GM23248 (cell line): ENCODE data around the gene ARSA. TPM values are rescaled to one million over a fixed set of nuclear protein-coding genes. Genes with fewer than 3 reads are reported as not detected.

ENCODE experiments used
- DNase-seq: peaks from one replicate; pipeline ENCODE4 v3.0.0-alpha.2; 2015
- H2AFZ ChIP-seq: fragments of 200-600 bp; sonication (generic); 2 replicates; pipeline ENCODE4 v1.6.1; 2016; ENCODE audit warnings: antibody characterized with exemption
- H3F3A ChIP-seq: fragments of 200-600 bp; sonication (generic); 2 replicates; pipeline ENCODE4 v1.6.1; 2016; ENCODE audit warnings: mild to moderate bottlenecking, antibody characterized with exemption, mixed run types; ENCODE audit not compliant: insufficient read depth
- H3K27ac ChIP-seq: fragments of 200-600 bp; sonication (generic); 2 replicates; pipeline ENCODE4 v1.5.1; 2016; ENCODE audit warnings: mild to moderate bottlenecking
- H3K27me3 ChIP-seq: fragments of 200-600 bp; sonication (generic); replicated peaks from 2 replicates; pipeline ENCODE4 v1.6.1; 2016; ENCODE audit warnings: mild to moderate bottlenecking; ENCODE audit not compliant: insufficient read depth
- H3K36me3 ChIP-seq: fragments of 200-600 bp; sonication (generic); 2 replicates; pipeline ENCODE4 v1.6.1; 2016; ENCODE audit warnings: low read depth, mild to moderate bottlenecking
- H3K4me1 ChIP-seq: fragments of 200-600 bp; sonication (generic); 2 replicates; pipeline ENCODE4 v1.6.1; 2016; ENCODE audit warnings: mild to moderate bottlenecking; ENCODE audit not compliant: insufficient read depth
- H3K4me2 ChIP-seq: fragments of 200-600 bp; sonication (generic); one replicate; pipeline ENCODE4 v1.6.1; 2016; ENCODE audit warnings: mild to moderate bottlenecking; ENCODE audit not compliant: unreplicated experiment
- H3K4me3 ChIP-seq: fragments of 200-600 bp; sonication (generic); 2 replicates; pipeline ENCODE4 v1.5.1; 2016; ENCODE audit warnings: mild to moderate bottlenecking
- H3K79me2 ChIP-seq: fragments of 200-600 bp; sonication (generic); 2 replicates; pipeline ENCODE4 v1.6.1; 2016; ENCODE audit warnings: mild to moderate bottlenecking; ENCODE audit not compliant: insufficient read depth
- H3K9ac ChIP-seq: fragments of 200-600 bp; sonication (generic); 2 replicates; pipeline ENCODE4 v1.6.1; 2016; ENCODE audit warnings: mild to moderate bottlenecking
- H3K9me2 ChIP-seq: fragments of 200-600 bp; sonication (generic); 2 replicates; pipeline ENCODE4 v1.6.1; 2016; ENCODE audit warnings: mixed run types, mild to moderate bottlenecking, moderate library complexity; ENCODE audit not compliant: insufficient read depth
- H3K9me3 ChIP-seq: fragments of 200-600 bp; sonication (generic); one replicate; pipeline ENCODE4 v1.6.1; 2017; ENCODE audit warnings: low read depth
- H4K20me1 ChIP-seq: fragments of 200-600 bp; sonication (generic); 2 replicates; pipeline ENCODE4 v1.6.0; 2016; ENCODE audit not compliant: insufficient read depth
- EZH2 ChIP-seq: fragments of 200-600 bp; sonication (generic); IDR thresholded peaks from 2 replicates; pipeline ENCODE4 v1.6.1; 2018; ENCODE audit warnings: antibody characterized with exemption, mild to moderate bottlenecking; ENCODE audit not compliant: insufficient read depth, poor library complexity, severe bottlenecking
- EZH2phosphoT487 ChIP-seq: fragments of 200-600 bp; sonication (generic); IDR thresholded peaks from 2 replicates; pipeline ENCODE4 v1.6.1; 2018; ENCODE audit warnings: antibody characterized with exemption, moderate library complexity, mild to moderate bottlenecking, low read depth; ENCODE audit not compliant: insufficient read depth
- WGBS, 2 experiments: methylation state at CpG; one replicate each; pipeline ENCODE4 v1.1.6; 2015 to 2017; ENCODE audit warnings: low lambda C conversion rate in 2 of 2, low coverage in 1 of 2; ENCODE audit errors: missing lambda C conversion rate in 2 of 2; 5-methylcytosine and 5-hydroxymethylcytosine counted together
- in situ Hi-C: fragments of 300-500 bp; cut with MboI; formaldehyde crosslinking; loops from 2 replicates; pipeline ENCODE4 v1.15.0; 2020
- polyA plus RNA-seq: library from polyadenylated mRNA; unstranded; fragments of >200 nt; fragmentation: Nextera tagmentation; extraction: Ambion mirVana; gene quantifications from 2 replicates; pipeline ENCODE4 v1.2.1, GENCODE V29; 2016
- total RNA-seq: library from RNA; depleted of rRNA; stranded (reverse); fragments of >200 nt; shearing (Covaris generic); gene quantifications from 2 replicates; pipeline ENCODE4 v1.2.3, GENCODE V29; 2014

The ARSA gene
- total and polyA plus RNA-seq, 2 experiments from 2014 or later = 31.7 to 59.6 TPM

GRCh38 chr22:50624347-50625130 lies 3.4 kb downstream of the ARSA start:
- no peak overlapping the region for H2AFZ ChIP-seq
- H3K36me3 ChIP-seq = no peaks in the 10 kb centered on the region
- no peaks in the 10 kb centered on the region for H3K79me2 ChIP-seq
- no peak overlapping the region for H3K27ac ChIP-seq
- H3K4me3 ChIP-seq = no peak overlapping the region
- H3K9me2 ChIP-seq = no peaks in the 10 kb centered on the region
- H3K27me3 ChIP-seq = no peaks in the 10 kb centered on the region
- no peak overlapping the region for H3K4me2 ChIP-seq
- peaks cover 7% of the 10 kb centered on the region; the same call in 1 of the 2 replicates for H3F3A ChIP-seq
- H3K9me3 ChIP-seq = no peaks in the 10 kb centered on the region
- in situ Hi-C loops = no loop called here
- no peak overlapping the region for H3K9ac ChIP-seq
- WGBS, 2 experiments = 76 to 78% methylated on average over 16 of the region's 16 CpGs
- TF ChIP-seq EZH2 = no peak
- no peaks in the 10 kb centered on the region for H4K20me1 ChIP-seq
- H3K4me1 ChIP-seq = peaks cover 8% of the 10 kb centered on the region
- no peak for DNase-seq

- TF ChIP-seq EZH2 = no peak
- no peak for TF ChIP-seq EZH2phosphoT487
- WGBS, 2 experiments = 50 to 54% methylated on average over 16 of the region's 16 CpGs
Measured at GRCh38 chr22:50622723-50623327, 5.1 kb downstream of the ARSA start.

GRCh38 chr22:50621948-50622722 lies 5.8 kb downstream of the ARSA start:
- Histone ChIP-seq H3K4me1 (peaks cover 8% of the 10 kb centered on the region), H4K20me1 (no peaks in the 10 kb centered on the region), H2AFZ (no peak overlapping the region), H3K27ac (no peak overlapping the region), H3K4me3 (peak overlapping the region; percentile 49), H3K36me3 (no peaks in the 10 kb centered on the region), H3F3A (peaks cover 7% of the 10 kb centered on the region; the same call in 1 of the 2 replicates), H3K9ac (no peak overlapping the region), H3K9me2 (no peaks in the 10 kb centered on the region), H3K9me3 (no peaks in the 10 kb centered on the region), H3K79me2 (no peaks in the 10 kb centered on the region), H3K27me3 (no peaks in the 10 kb centered on the region), H3K4me2 (peak overlapping the region; percentile 47)
- no peak for DNase-seq
- in situ Hi-C loops = no loop called here
- TF ChIP-seq EZH2 (no peak), EZH2phosphoT487 (no peak)
- WGBS, 2 experiments = 5 to 7% methylated on average over 18 of the region's 18 CpGs

More at GRCh38 chr22:50622723-50623327, 5.1 kb downstream of the ARSA start:
- no peaks in the 10 kb centered on the region for H3K27me3 ChIP-seq
- in situ Hi-C loops = no loop called here
- H3K9me3 ChIP-seq = no peaks in the 10 kb centered on the region
- peaks cover 7% of the 10 kb centered on the region; the same call in 1 of the 2 replicates for H3F3A ChIP-seq
- no peaks in the 10 kb centered on the region for H4K20me1 ChIP-seq
- no peaks in the 10 kb centered on the region for H3K36me3 ChIP-seq
- H3K4me3 ChIP-seq = no peak overlapping the region
- no peak overlapping the region for H3K9ac ChIP-seq
- H3K4me1 ChIP-seq = peaks cover 8% of the 10 kb centered on the region
- no peaks in the 10 kb centered on the region for H3K9me2 ChIP-seq
- H3K79me2 ChIP-seq = no peaks in the 10 kb centered on the region
- H3K4me2 ChIP-seq = no peak overlapping the region
- no peak overlapping the region for H2AFZ ChIP-seq
- no peak overlapping the region for H3K27ac ChIP-seq
- no peak for DNase-seq

DNA sequence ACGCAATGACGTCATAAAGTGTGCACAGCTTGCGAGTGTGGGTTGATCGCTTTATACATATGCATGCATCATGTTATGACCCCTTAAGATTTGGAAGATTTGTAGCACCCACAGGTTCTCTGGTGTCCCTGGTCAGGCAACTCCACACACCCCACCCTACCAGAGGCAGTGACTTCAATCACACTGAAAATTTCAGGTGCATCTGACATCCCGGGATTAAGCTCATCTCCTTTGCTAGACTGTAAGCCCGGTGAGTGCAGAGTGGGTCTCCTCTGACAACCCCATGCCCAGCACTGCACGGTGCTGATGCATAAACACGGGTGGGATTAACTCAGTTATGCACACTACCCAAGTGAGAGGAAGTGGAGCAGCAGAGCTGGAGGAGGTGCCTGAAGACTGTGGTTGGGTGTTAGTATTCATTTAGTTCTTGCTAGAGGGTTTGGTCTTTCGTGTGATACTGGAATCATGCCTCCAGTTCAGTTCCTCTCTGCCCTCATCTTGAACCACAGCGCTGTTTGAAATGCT lies 6.5 kb downstream of the ARSA start:
- H3K9me3 ChIP-seq = no peaks in the 10 kb centered on the region
- no peak overlapping the region for H2AFZ ChIP-seq
- peak overlapping the region; percentile 47 for H3K4me2 ChIP-seq
- H3K4me3 ChIP-seq = peak overlapping the region; percentile 49
- peaks cover 7% of the 10 kb centered on the region; the same call in 1 of the 2 replicates for H3F3A ChIP-seq
- no peak for DNase-seq
- H3K27me3 ChIP-seq = no peaks in the 10 kb centered on the region
- in situ Hi-C loops = no loop called here
- no peak overlapping the region for H3K27ac ChIP-seq
- TF ChIP-seq EZH2 (no peak), EZH2phosphoT487 (no peak)
- H4K20me1 ChIP-seq = no peaks in the 10 kb centered on the region
- peaks cover 8% of the 10 kb centered on the region for H3K4me1 ChIP-seq
- no peaks in the 10 kb centered on the region for H3K9me2 ChIP-seq
- H3K36me3 ChIP-seq = no peaks in the 10 kb centered on the region
- no peak overlapping the region for H3K9ac ChIP-seq
- WGBS, 2 experiments = 19 to 21% methylated on average over 10 of the region's 10 CpGs
- no peaks in the 10 kb centered on the region for H3K79me2 ChIP-seq
